ENCODE data around the gene UTP18.

UTP18 gene

DNA sequence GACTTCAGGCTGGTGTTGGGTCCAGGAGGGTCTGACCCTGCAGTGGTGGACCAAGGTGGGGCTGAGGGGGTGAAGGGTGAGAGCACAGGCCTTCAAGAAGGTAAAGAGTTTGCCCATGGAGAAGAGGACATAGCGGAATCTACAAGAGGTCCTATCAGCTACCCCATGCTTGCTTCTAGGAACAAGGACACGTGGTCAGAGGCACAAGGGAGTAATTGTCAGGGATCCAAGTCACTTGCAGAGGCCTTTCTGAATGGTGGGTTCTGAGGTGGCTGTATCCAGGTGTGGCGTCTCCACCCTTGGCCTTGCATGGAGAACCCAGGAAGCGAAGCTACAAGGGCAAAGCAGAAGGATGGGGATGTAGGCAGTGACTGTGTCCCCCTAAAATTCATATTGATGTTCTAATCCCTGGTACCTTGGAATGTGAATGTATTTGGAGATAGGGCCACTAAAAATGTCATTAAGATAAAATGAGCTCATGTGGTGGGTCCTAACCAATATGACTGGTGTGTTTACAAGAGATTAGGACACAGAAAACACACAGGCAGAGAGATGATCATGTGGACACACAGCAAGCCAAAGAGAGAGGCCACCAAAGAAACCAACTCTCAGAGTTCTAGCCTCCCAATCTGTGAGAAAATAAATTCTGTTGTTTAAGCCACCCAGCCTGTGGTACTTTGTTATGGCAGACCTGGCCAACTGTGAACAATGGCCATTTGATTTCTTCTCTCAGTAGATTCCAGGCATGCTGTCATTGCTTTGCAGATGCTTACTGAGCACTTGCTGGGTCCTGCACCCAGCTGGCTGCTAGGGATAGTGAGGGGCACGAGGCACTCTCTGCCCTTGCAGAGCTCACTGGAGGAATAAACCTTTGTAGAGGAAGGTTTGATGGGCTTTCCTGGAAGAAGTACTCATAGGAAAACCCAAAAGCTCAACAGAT lies 75.8 kb downstream of the UTP18 start:
- DNase-seq (ENCODE audit: low read depth) = no peak

- no peak for DNase-seq (ENCODE audit: low read depth)
Measured at GRCh38 chr17:51341457-51341856, 81.1 kb downstream of the UTP18 start.

GRCh38 chr17:51342257-51342656 lies 81.9 kb downstream of the UTP18 start:
- no peak for DNase-seq (ENCODE audit: low read depth)

GRCh38 chr17:51344532-51344931 lies 84.2 kb downstream of the UTP18 start:
- no peak for DNase-seq (ENCODE audit: low read depth)

DNA sequence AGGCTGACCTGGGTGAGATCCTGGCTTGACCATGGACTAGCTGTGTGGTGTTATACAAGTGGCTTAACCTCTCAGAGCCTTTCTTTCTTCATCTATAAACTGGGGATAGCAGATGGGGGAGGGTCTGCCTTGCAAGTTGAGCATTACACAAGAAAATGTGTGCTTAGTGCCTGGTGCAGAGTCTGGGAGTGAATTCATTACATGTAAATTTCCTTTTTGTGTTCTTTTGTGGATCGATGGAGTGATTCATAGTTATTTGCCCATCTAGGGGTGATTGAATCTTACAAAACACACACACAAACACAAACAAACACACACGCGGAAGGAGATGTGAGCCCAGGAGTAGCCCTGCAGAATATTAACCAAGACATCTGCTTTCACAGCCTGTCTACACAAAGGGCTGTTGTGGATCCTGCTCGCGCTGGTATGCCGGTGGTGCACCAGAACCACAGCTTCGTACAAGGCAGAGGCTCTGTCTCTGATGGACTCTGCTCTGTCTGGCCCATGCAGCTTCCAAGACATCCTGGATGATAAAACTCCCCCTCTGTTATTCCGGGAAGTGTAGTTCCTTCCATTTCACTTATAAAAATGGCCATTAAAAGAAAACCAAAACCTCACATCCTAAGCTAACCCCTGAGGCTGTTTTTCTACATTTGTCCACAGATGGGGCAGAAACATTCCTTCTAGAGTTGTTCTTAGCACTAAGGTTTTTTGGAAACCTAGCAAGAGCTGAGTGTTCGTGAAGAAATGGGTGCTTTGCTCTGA lies 86.1 kb downstream of the UTP18 start:
- no peak for DNase-seq (ENCODE audit: low read depth)

Measured in stimulated activated CD8-positive, alpha-beta memory T cell treated with anti-CD3 and anti-CD28 coated beads, Interleukin-15, amount 100 ng/mL, for 24 hours (primary cell).